Measurements from ENCODE around the gene SRPK2.

SRPK2 gene

DNA sequence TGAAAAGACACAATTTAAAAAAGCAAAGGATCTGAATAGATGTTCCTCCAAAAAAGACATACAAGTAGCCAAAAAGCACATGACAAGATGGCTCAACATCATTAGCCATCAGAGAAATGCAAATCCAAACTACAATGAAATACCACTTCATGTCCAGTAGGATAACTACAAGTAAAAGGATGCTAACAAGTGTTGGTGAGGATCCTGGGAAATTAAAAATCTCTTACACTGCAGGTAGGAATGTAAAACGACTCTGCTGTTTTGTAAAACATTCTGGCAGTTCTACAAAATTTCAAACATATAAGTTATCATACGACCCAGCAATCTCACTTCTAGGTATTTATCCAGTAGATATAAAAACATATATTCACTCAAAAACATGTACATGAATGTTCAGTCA, 161.3 kb downstream of the SRPK2 start:
- peaks cover 10% of the 10 kb centered on the region for H3K4me1 ChIP-seq (ENCODE audit: control insufficient read depth, low read depth, low read length)
- H3K27ac ChIP-seq (ENCODE audit: low read length): no peak overlapping the region
- no peak overlapping the region for H3K9ac ChIP-seq (ENCODE audit: low read length)
- no peak overlapping the region for H3K4me3 ChIP-seq (ENCODE audit: low read length)
- no peaks in the 10 kb centered on the region for H3K9me3 ChIP-seq (ENCODE audit: control insufficient read depth, low read depth, low read length)
- H3K36me3 ChIP-seq (ENCODE audit: control insufficient read depth, low read depth, low read length): no peaks in the 10 kb centered on the region
- no peaks in the 10 kb centered on the region for H3K27me3 ChIP-seq (ENCODE audit: control insufficient read depth, insufficient read depth, low read length)

DNA sequence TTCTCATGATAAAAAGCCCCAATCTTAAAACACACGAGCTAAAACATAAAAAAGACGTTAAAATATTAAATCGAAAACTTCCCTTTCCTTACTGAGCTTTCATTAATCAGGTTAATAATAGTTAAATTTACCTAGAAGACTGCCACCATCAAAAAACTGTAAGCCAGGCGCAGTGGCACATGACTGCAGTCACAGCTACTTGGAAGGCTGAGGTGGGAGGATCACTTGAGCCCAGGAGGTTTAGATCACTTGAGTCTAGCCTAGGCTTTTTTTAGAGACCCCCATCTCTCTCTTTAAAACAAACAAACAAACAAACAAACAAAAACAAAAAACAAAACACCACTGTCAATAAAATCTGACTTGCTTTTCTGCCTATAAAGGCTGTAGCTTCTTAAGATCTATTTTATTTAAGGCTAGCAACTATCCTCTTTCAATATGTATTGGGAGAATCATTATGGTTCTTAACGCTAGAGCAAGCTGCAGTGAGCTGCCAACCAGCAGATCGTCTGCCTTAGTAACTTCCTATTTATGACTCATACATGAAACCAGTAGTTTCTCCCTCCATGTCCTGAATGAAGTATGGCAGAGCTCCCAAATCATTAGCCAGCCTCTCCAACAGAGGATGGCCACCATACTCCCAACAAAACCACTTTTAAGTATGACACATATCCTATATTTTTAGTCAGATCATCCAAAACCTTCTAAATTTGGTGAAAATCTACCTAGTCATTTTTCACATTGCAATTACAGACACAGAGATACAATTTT, 163.7 kb downstream of the SRPK2 start:
- H3K4me3 ChIP-seq (ENCODE audit: low read length): no peak overlapping the region

DNA sequence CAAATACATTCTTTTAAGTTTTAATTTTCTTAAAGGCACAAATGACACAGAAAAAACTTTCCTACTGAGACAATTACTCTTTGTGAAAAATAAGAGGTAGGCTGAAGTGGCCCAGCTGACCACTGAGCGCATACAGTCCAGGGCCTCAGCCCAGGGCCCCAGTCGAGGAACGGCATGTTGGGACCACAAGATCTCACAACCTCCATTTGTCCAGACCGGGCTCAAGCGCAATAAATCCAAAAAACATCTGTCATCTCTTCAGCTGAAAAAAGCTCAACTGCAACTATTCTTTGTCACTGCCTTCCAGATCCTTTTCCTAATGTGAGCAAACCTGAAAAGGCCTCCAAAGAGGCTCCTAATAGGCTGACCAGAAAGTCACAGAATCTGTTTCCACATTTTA, 165.8 kb downstream of the SRPK2 start:
- Histone ChIP-seq H3K36me3 (ENCODE audit: control insufficient read depth, low read depth, low read length) (no peaks in the 10 kb centered on the region), H3K27me3 (ENCODE audit: control insufficient read depth, insufficient read depth, low read length) (no peaks in the 10 kb centered on the region), H3K4me3 (ENCODE audit: low read length) (no peak overlapping the region), H3K9me3 (ENCODE audit: control insufficient read depth, low read depth, low read length) (no peaks in the 10 kb centered on the region), H3K27ac (ENCODE audit: low read length) (no peak overlapping the region), H3K9ac (ENCODE audit: low read length) (no peak overlapping the region), H3K4me1 (ENCODE audit: control insufficient read depth, low read depth, low read length) (peaks cover 10% of the 10 kb centered on the region)

More for the DNA sequence above, 163.7 kb downstream of the SRPK2 start:
- H3K27ac ChIP-seq (ENCODE audit: low read length): no peak overlapping the region
- no peak overlapping the region for H3K9ac ChIP-seq (ENCODE audit: low read length)
- no peaks in the 10 kb centered on the region for H3K27me3 ChIP-seq (ENCODE audit: control insufficient read depth, insufficient read depth, low read length)
- peaks cover 10% of the 10 kb centered on the region for H3K4me1 ChIP-seq (ENCODE audit: control insufficient read depth, low read depth, low read length)
- H3K9me3 ChIP-seq (ENCODE audit: control insufficient read depth, low read depth, low read length): no peaks in the 10 kb centered on the region
- H3K36me3 ChIP-seq (ENCODE audit: control insufficient read depth, low read depth, low read length): no peaks in the 10 kb centered on the region

DNA sequence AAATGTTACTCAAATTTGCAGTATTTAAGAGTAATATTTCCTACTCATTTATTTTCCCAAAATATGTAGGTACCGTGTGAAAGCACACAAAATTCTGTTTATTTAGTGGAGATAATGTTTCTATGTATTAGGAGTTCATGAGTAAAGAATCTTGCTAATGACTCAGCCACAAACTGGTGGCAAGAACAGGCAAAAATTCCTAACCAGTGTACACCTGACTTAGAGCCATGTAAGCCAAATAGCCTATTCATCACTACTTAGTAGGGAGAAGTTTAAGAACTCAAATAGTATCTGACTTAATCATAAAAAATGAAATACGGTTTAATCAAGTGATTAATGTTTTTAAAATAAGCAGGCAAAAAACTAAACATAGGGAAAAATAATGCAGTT, 169.0 kb downstream of the SRPK2 start:
- Histone ChIP-seq H3K9me3 (ENCODE audit: control insufficient read depth, low read depth, low read length) (no peaks in the 10 kb centered on the region), H3K27me3 (ENCODE audit: control insufficient read depth, insufficient read depth, low read length) (no peaks in the 10 kb centered on the region), H3K9ac (ENCODE audit: low read length) (no peak overlapping the region), H3K36me3 (ENCODE audit: control insufficient read depth, low read depth, low read length) (no peaks in the 10 kb centered on the region), H3K4me3 (ENCODE audit: low read length) (no peak overlapping the region), H3K4me1 (ENCODE audit: control insufficient read depth, low read depth, low read length) (peaks cover 10% of the 10 kb centered on the region), H3K27ac (ENCODE audit: low read length) (no peak overlapping the region)

DNA sequence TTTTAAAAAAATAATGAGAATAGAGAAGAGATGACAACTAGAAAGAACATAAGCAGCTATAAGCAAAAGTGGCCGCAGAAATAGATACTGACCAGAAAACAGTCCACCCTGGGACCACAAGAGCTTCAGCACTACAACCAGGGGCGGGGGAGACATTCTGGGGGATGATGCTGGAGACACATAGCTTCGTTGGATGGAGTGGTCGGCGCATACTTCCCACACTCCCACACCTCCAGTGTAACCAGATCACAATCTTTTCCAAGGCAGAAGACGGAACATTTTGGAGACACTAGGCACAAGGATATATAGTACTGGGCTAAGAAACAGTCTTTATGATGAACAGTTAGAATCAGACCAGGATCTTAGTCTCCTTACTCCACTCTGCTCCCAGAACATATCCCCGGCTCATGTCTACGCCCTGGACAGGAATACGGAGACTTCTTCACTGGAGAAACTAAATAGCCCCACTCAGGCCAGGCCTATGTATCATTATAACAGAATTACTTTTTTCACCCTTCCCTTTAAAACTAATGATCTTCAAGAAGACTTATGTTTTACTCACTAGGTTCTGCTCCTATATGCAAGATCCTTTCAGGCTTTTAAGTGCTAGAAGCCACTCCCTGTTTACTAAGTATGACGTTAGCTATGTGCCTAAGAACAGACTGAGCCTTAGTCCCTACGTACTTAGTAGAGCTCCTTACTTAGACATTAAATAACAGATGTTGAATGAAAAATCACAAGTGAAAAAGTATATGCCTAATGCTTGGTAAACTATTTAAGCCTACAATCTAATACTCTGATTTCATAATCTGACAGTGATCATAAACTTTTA, 169.6 kb downstream of the SRPK2 start:
- no peaks in the 10 kb centered on the region for H3K36me3 ChIP-seq (ENCODE audit: control insufficient read depth, low read depth, low read length)
- no peaks in the 10 kb centered on the region for H3K9me3 ChIP-seq (ENCODE audit: control insufficient read depth, low read depth, low read length)
- no peaks in the 10 kb centered on the region for H3K27me3 ChIP-seq (ENCODE audit: control insufficient read depth, insufficient read depth, low read length)
- no peak overlapping the region for H3K27ac ChIP-seq (ENCODE audit: low read length)
- H3K9ac ChIP-seq (ENCODE audit: low read length): no peak overlapping the region
- H3K4me3 ChIP-seq (ENCODE audit: low read length): no peak overlapping the region
- H3K4me1 ChIP-seq (ENCODE audit: control insufficient read depth, low read depth, low read length): peaks cover 10% of the 10 kb centered on the region

DNA sequence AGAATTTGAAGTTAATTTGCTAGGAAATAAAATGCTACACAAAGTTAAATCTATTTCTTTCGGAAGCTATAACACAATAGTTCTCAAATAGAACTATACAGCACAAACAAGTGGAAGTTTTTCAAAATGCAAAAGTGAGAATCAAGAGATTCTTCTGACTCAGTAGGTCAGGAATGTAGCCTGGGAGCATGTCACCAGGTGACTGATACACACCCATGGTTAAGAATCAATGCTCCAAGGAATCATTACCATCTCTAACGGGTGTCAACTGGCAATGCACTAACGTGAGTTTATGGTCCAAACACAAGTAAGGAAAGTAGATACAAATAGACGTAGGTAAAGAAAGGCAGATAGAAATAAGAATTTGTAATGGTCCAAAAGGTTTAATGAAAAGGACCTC, 170.5 kb downstream of the SRPK2 start:
- Histone ChIP-seq H3K9me3 (ENCODE audit: control insufficient read depth, low read depth, low read length) (no peaks in the 10 kb centered on the region), H3K9ac (ENCODE audit: low read length) (no peak overlapping the region), H3K4me1 (ENCODE audit: control insufficient read depth, low read depth, low read length) (peaks cover 4% of the 10 kb centered on the region), H3K4me3 (ENCODE audit: low read length) (no peak overlapping the region), H3K27me3 (ENCODE audit: control insufficient read depth, insufficient read depth, low read length) (no peaks in the 10 kb centered on the region), H3K27ac (ENCODE audit: low read length) (no peak overlapping the region), H3K36me3 (ENCODE audit: control insufficient read depth, low read depth, low read length) (no peaks in the 10 kb centered on the region)

DNA sequence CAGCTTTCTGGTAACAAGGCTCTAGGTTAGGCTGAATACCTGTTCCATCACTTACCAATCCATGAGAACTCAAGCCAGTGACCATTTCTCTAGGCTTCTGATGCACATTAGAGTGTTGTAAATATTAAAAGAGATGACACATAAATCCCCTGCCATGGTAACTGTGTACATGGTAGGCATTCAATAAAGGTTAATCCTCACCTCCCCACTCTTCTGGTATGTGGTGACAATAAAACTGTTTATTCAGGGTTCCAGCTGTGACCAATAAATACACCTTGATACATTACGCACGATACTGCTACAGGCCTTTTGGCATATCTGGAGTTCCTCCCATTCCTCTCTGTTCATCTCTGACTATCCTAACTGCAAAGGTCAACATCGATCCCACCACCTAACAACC, 171.9 kb downstream of the SRPK2 start:
- Histone ChIP-seq H3K9ac (ENCODE audit: low read length) (no peak overlapping the region), H3K4me3 (ENCODE audit: low read length) (no peak overlapping the region), H3K36me3 (ENCODE audit: control insufficient read depth, low read depth, low read length) (no peaks in the 10 kb centered on the region), H3K4me1 (ENCODE audit: control insufficient read depth, low read depth, low read length) (no peaks in the 10 kb centered on the region), H3K27me3 (ENCODE audit: control insufficient read depth, insufficient read depth, low read length) (no peaks in the 10 kb centered on the region), H3K27ac (ENCODE audit: low read length) (no peak overlapping the region), H3K9me3 (ENCODE audit: control insufficient read depth, low read depth, low read length) (no peaks in the 10 kb centered on the region)

DNA sequence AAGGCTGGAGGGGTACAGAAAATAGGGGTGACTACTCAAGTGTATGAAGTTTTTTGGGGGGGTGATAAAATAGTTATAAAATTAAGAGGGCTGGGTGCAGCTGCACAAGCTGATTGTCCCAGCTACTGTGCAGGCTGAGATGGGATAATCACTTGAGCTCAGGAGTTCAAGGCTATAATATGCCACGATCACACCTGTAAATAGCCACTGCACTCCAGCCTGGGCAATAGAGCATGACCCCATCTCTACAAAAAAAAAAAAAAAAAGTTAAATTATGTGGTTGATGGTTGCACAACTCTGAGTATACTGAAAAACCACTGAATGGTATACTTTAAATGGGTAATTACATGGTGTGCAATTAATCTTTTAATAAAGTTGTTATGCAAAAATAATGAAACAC, 172.9 kb downstream of the SRPK2 start:
- Histone ChIP-seq H3K27ac (ENCODE audit: low read length) (no peak overlapping the region), H3K36me3 (ENCODE audit: control insufficient read depth, low read depth, low read length) (no peaks in the 10 kb centered on the region), H3K9ac (ENCODE audit: low read length) (no peak overlapping the region), H3K27me3 (ENCODE audit: control insufficient read depth, insufficient read depth, low read length) (no peaks in the 10 kb centered on the region), H3K4me1 (ENCODE audit: control insufficient read depth, low read depth, low read length) (no peaks in the 10 kb centered on the region), H3K9me3 (ENCODE audit: control insufficient read depth, low read depth, low read length) (no peaks in the 10 kb centered on the region), H3K4me3 (ENCODE audit: low read length) (no peak overlapping the region)

DNA sequence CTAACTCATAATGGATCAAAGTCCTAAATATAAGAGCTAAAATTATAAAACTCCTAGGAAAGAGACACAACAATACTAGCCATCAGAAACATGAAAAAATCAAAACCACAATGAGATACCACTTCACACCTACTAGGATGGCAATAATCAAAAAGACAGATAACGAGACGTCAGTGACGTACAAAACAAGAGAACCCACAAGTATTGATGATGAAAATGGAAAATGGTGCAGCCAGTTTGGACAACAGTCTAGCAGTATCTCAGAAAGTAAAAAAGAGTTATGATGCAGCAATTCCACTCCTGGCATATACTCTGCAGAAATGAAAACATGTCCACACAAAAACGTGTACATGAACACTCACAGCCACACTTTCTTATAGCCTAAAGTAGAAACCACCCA, 173.5 kb downstream of the SRPK2 start:
- Histone ChIP-seq H3K4me1 (ENCODE audit: control insufficient read depth, low read depth, low read length) (no peaks in the 10 kb centered on the region), H3K4me3 (ENCODE audit: low read length) (no peak overlapping the region), H3K9me3 (ENCODE audit: control insufficient read depth, low read depth, low read length) (no peaks in the 10 kb centered on the region), H3K36me3 (ENCODE audit: control insufficient read depth, low read depth, low read length) (no peaks in the 10 kb centered on the region), H3K27ac (ENCODE audit: low read length) (no peak overlapping the region), H3K27me3 (ENCODE audit: control insufficient read depth, insufficient read depth, low read length) (no peaks in the 10 kb centered on the region), H3K9ac (ENCODE audit: low read length) (no peak overlapping the region)

DNA sequence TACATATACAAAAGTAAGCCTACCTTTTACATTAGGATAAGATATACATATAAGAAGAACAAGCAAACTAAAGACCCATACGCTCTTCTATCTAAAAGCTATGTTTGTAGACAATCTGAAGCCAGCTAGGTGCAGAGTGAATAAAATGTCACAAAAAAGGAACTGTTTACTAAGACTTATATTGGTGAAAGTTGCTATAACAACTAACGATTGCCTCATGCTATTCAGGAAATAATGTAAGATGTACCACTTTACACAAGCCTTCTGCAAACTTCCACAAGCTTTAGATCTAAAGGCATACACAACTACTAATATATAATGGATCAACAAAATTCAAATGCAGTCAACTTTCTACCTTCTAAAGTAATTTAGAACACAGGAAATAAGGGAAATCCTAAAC, 175.1 kb downstream of the SRPK2 start:
- H3K4me1 ChIP-seq (ENCODE audit: control insufficient read depth, low read depth, low read length): no peaks in the 10 kb centered on the region
- no peak overlapping the region for H3K9ac ChIP-seq (ENCODE audit: low read length)
- no peaks in the 10 kb centered on the region for H3K9me3 ChIP-seq (ENCODE audit: control insufficient read depth, low read depth, low read length)
- H3K36me3 ChIP-seq (ENCODE audit: control insufficient read depth, low read depth, low read length): no peaks in the 10 kb centered on the region
- H3K4me3 ChIP-seq (ENCODE audit: low read length): no peak overlapping the region
- H3K27ac ChIP-seq (ENCODE audit: low read length): no peak overlapping the region
- no peaks in the 10 kb centered on the region for H3K27me3 ChIP-seq (ENCODE audit: control insufficient read depth, insufficient read depth, low read length)

DNA sequence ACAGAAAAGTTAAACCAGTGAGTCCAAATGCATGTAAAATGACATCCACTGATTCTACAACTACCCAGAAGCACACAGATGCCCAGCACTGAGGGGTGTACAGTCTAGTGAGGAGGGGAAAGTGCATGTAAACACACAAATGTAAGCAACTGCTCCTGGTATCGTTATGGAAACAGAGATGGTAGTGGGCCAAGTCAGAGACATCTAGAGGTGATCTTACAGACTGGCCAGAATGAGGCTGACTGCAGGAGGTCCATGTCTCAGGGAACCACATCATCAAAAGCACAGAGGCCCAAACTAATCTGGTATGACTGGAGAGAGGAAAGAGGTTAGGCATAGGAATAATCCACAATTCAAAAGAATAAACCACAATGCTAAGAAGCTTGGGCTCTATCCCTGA, 176.5 kb downstream of the SRPK2 start:
- H3K9me3 ChIP-seq (ENCODE audit: control insufficient read depth, low read depth, low read length): no peaks in the 10 kb centered on the region
- no peaks in the 10 kb centered on the region for H3K27me3 ChIP-seq (ENCODE audit: control insufficient read depth, insufficient read depth, low read length)
- H3K4me3 ChIP-seq (ENCODE audit: low read length): no peak overlapping the region
- H3K9ac ChIP-seq (ENCODE audit: low read length): no peak overlapping the region
- H3K36me3 ChIP-seq (ENCODE audit: control insufficient read depth, low read depth, low read length): no peaks in the 10 kb centered on the region
- no peak overlapping the region for H3K27ac ChIP-seq (ENCODE audit: low read length)
- no peaks in the 10 kb centered on the region for H3K4me1 ChIP-seq (ENCODE audit: control insufficient read depth, low read depth, low read length)

All from iPS-18a (cell line).